ENCODE results near the gene TAF5L. TPM values are rescaled to one million over a fixed set of nuclear protein-coding genes. Genes with fewer than 3 reads are reported as not detected.

The TAF5L gene
- total and polyA plus RNA-seq, 10 of the 15 experiments (the other 5 are each of a cell fraction or from before 2014, with no cell fraction given), result 1.1 to 26.2 (median 19.1) TPM

GRCh38 chr1:229558460-229559335 is 67.2 kb downstream of the TAF5L start, which contains the start of gene ABCB10 (continued):
- TF ChIP-seq E2F8 (IDR thresholded peaks at IDR 0.05; ENCODE audit: low read depth, partially characterized antibody) (no peak), ZNF687 (IDR thresholded peaks at IDR 0.05) (no peak), PRDM15 (CRISPR knock-in tag; IDR thresholded peaks at IDR 0.05) (no peak), MXI1 (IDR thresholded peaks at IDR 0.05; ENCODE audit: low read depth, low read length) (peak; percentile 100), POU2F2 (IDR thresholded peaks at IDR 0.05; ENCODE audit: borderline replicate concordance, low read depth, low read length) (no peak), ZNF207 (IDR thresholded peaks at IDR 0.05; ENCODE audit: borderline replicate concordance) (0 out of 2 replicates have a peak, but pooled peaks have one; percentile 30), PBX3 (IDR thresholded peaks at IDR 0.05; ENCODE audit: insufficient replicate concordance, low read depth, low read length) (peak; percentile 35), IKZF1 (conservative IDR thresholded peaks at IDR 0.05) (peak; percentile 93), EP300 (IDR thresholded peaks at IDR 0.05; ENCODE audit: borderline replicate concordance in 1 of 2, control insufficient read depth in 1 of 2, low read depth in 2 of 2, low read length in 2 of 2) (no peak), HDAC2 (IDR thresholded peaks at IDR 0.05) (no peak), NR2C1 (IDR thresholded peaks at IDR 0.05) (0 out of 2 replicates have a peak, but pooled peaks have one; percentile 6), CREM (IDR thresholded peaks at IDR 0.05; ENCODE audit: low read depth) (peak; percentile 59; the same call in 1 of the 2 replicates), MEF2B (IDR thresholded peaks at IDR 0.05; ENCODE audit: partially characterized antibody, poor library complexity, severe bottlenecking) (peak; percentile 27)

All from GM12878 (cell line).